Panc1 (cell line): ENCODE measurements around the gene PCDHGA1. TPM values are rescaled to one million over a fixed set of nuclear protein-coding genes. Genes with fewer than 3 reads are reported as not detected.

Experiments
- ATAC-seq: fragments of 200-7000 bp; cut with Tn5 transposase; 2 replicates; pipeline ENCODE4 v1.9.1; 2020; ENCODE audit warnings: mild to moderate bottlenecking, moderate library complexity
- BruUV-seq: library from RNA; stranded (reverse); fragments of 400-500 nt; replicated peaks from 2 replicates; lab custom pipeline; 2021; lab: Mats Ljungman, UMichigan
- CTCF ChIA-PET: fragments of 300-600 bp; sonication (Branson Sonifier 250); formaldehyde crosslinking; loops from one replicate; lab custom pipeline; 2022; ENCODE audit warnings: antibody characterized with exemption; lab: Charles Lee
- POLR2A ChIA-PET: fragments of 300-600 bp; sonication (Branson Sonifier 250); formaldehyde crosslinking; loops from one replicate; lab custom pipeline; 2022; ENCODE audit warnings: antibody characterized with exemption; lab: Charles Lee
- DNase-seq: peaks from one replicate; pipeline ENCODE4 v3.0.0-alpha.2; 2010; ENCODE audit warnings: low read depth, low spot score
- H3K27ac ChIP-seq: 2 replicates; pipeline ENCODE4 v1.5.1; 2011; ENCODE audit warnings: mild to moderate bottlenecking, low read length, inconsistent platforms
- H3K27me3 ChIP-seq: fragments of 200-500 bp; sonication (Bioruptor generic); 2 replicates; pipeline ENCODE4 v1.6.0; 2014; ENCODE audit warnings: low read length, inconsistent platforms; ENCODE audit not compliant: control insufficient read depth, insufficient read depth
- H3K36me3 ChIP-seq: fragments of 200-500 bp; sonication (Bioruptor generic); 2 replicates; pipeline ENCODE4 v1.5.1; 2014; ENCODE audit warnings: inconsistent platforms, mild to moderate bottlenecking, low read length, moderate library complexity; ENCODE audit not compliant: control insufficient read depth, insufficient read depth
- H3K4me1 ChIP-seq: 2 replicates; pipeline ENCODE4 v1.5.1; 2011; ENCODE audit warnings: inconsistent platforms, mild to moderate bottlenecking, low read length, moderate library complexity; ENCODE audit not compliant: control insufficient read depth, insufficient read depth
- H3K4me3 ChIP-seq, 2 experiments: 2 replicates each; pipeline ENCODE4 v1.5.1; 2011 to 2012; ENCODE audit warnings: low read depth in 2 of 2, low read length in 2 of 2, mild to moderate bottlenecking in 2 of 2, inconsistent platforms in 1 of 2, moderate library complexity in 1 of 2
- H3K9me3 ChIP-seq: fragments of 200-500 bp; sonication (Bioruptor generic); 2 replicates; pipeline ENCODE4 v1.5.1; 2014; ENCODE audit warnings: low read depth, mild to moderate bottlenecking, inconsistent platforms, low read length, moderate library complexity; ENCODE audit not compliant: control insufficient read depth, insufficient read depth
- POLR2AphosphoS5 ChIP-seq: IDR thresholded peaks from 2 replicates; pipeline ENCODE4 v1.6.1; 2012; ENCODE audit warnings: mild to moderate bottlenecking, low read depth, low read length, moderate library complexity
- SIN3A ChIP-seq: IDR thresholded peaks from 2 replicates; pipeline ENCODE4 v1.6.1; 2012; ENCODE audit warnings: low read depth, mild to moderate bottlenecking, low read length, moderate library complexity, borderline replicate concordance; ENCODE audit not compliant: insufficient read depth
- TCF7L2 ChIP-seq: IDR thresholded peaks from 2 replicates; pipeline ENCODE4 v1.6.1; 2011; ENCODE audit warnings: mild to moderate bottlenecking, low read depth, low read length, inconsistent platforms
- in situ Hi-C: cut with HindIII; loops from 2 replicates; pipeline ENCODE4 v1.10.0; 2016; ENCODE audit warnings: low sequenced_read_pairs, low pct_unique_long_range_greater_than_20kb
- intact Hi-C: fragments of 100-400 bp; cut with micrococcal nuclease; formaldehyde crosslinking; loops from one replicate; pipeline ENCODE4 v1.10.0; 2022; ENCODE audit not compliant: unreplicated experiment
- total RNA-seq: library from RNA; stranded (reverse); gene quantifications from one replicate; pipeline ENCODE4 v1.2.1, GENCODE V29; 2021; ENCODE audit not compliant: unreplicated experiment
- TF ChIP-seq, protein P1 (sequence below): fragments of 450-650 bp; IDR thresholded peaks from 2 replicates; pipeline ENCODE4 v1.5.1; 2017; ENCODE audit warnings: mild to moderate bottlenecking
- TF ChIP-seq, protein P2 (sequence below), 2 experiments: IDR thresholded peaks; 2 replicates each; pipeline ENCODE4 v1.6.1; 2011 to 2012; ENCODE audit warnings: low read depth in 2 of 2, control low read depth in 1 of 2, low read length in 1 of 2, mild to moderate bottlenecking in 1 of 2, moderate library complexity in 1 of 2; ENCODE audit not compliant: insufficient read depth in 1 of 2

The PCDHGA1 gene
- total RNA-seq, 1 experiment from 2014 or later = 0.92 TPM

- intact Hi-C loops = no loop called here
- BruUV-seq = no TSS peak
- H3K9me3 ChIP-seq = no peaks in the 10 kb centered on the region
- TF ChIP-seq SIN3A = no peak
- no peak for TF ChIP-seq TCF7L2
- no peak for TF ChIP-seq POLR2AphosphoS5
- TF ChIP-seq, protein P1, sequence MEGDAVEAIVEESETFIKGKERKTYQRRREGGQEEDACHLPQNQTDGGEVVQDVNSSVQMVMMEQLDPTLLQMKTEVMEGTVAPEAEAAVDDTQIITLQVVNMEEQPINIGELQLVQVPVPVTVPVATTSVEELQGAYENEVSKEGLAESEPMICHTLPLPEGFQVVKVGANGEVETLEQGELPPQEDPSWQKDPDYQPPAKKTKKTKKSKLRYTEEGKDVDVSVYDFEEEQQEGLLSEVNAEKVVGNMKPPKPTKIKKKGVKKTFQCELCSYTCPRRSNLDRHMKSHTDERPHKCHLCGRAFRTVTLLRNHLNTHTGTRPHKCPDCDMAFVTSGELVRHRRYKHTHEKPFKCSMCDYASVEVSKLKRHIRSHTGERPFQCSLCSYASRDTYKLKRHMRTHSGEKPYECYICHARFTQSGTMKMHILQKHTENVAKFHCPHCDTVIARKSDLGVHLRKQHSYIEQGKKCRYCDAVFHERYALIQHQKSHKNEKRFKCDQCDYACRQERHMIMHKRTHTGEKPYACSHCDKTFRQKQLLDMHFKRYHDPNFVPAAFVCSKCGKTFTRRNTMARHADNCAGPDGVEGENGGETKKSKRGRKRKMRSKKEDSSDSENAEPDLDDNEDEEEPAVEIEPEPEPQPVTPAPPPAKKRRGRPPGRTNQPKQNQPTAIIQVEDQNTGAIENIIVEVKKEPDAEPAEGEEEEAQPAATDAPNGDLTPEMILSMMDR = no peak
- TF ChIP-seq, protein P2, sequence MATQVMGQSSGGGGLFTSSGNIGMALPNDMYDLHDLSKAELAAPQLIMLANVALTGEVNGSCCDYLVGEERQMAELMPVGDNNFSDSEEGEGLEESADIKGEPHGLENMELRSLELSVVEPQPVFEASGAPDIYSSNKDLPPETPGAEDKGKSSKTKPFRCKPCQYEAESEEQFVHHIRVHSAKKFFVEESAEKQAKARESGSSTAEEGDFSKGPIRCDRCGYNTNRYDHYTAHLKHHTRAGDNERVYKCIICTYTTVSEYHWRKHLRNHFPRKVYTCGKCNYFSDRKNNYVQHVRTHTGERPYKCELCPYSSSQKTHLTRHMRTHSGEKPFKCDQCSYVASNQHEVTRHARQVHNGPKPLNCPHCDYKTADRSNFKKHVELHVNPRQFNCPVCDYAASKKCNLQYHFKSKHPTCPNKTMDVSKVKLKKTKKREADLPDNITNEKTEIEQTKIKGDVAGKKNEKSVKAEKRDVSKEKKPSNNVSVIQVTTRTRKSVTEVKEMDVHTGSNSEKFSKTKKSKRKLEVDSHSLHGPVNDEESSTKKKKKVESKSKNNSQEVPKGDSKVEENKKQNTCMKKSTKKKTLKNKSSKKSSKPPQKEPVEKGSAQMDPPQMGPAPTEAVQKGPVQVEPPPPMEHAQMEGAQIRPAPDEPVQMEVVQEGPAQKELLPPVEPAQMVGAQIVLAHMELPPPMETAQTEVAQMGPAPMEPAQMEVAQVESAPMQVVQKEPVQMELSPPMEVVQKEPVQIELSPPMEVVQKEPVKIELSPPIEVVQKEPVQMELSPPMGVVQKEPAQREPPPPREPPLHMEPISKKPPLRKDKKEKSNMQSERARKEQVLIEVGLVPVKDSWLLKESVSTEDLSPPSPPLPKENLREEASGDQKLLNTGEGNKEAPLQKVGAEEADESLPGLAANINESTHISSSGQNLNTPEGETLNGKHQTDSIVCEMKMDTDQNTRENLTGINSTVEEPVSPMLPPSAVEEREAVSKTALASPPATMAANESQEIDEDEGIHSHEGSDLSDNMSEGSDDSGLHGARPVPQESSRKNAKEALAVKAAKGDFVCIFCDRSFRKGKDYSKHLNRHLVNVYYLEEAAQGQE (IDR thresholded peaks at IDR 0.05; ENCODE audit: insufficient read depth in 1 of 2, low read depth in 2 of 2, low read length in 1 of 2) = no peak
- H3K4me3 ChIP-seq = no peak overlapping the region
- H3K4me1 ChIP-seq = no peaks in the 10 kb centered on the region
- ATAC-seq (no peak), DNase-seq (no peak)
- in situ Hi-C loops = no loop called here
- no peak overlapping the region for H3K27ac ChIP-seq
- ChIA-PET POLR2A (interaction anchor here (0.6 to 0.7 kb wide), 2 partner anchors 24 to 508 kb away, joined by 6 to 15 read pairs; no protein-coding TSS in a partner anchor), CTCF (no interaction called here)
- 0 out of 2 replicates have a peak, but pooled peaks cover 4% of the 10 kb centered on the region for H3K36me3 ChIP-seq
- H3K27me3 ChIP-seq = no peaks in the 10 kb centered on the region
Measured at GRCh38 chr5:141533897-141534296, 203.6 kb downstream of the PCDHGA1 start.

- intact Hi-C loops = no loop called here
- no TSS peak for BruUV-seq
- in situ Hi-C loops = no loop called here
- TF ChIP-seq, protein P2 (IDR thresholded peaks at IDR 0.05; ENCODE audit: insufficient read depth in 1 of 2, low read depth in 2 of 2, low read length in 1 of 2) = no peak
- TF ChIP-seq SIN3A = no peak
- no peak for TF ChIP-seq TCF7L2
- TF ChIP-seq, protein P1 = no peak
- TF ChIP-seq POLR2AphosphoS5 = no peak
- Histone ChIP-seq H3K27me3 (no peaks in the 10 kb centered on the region), H3K9me3 (no peaks in the 10 kb centered on the region), H3K4me1 (no peaks in the 10 kb centered on the region), H3K27ac (no peak overlapping the region), H3K36me3 (0 out of 2 replicates have a peak, but pooled peaks cover 4% of the 10 kb centered on the region), H3K4me3 (no peak overlapping the region)
- no peak for ATAC-seq
- ChIA-PET POLR2A (interaction anchor here (0.6 to 0.7 kb wide), 2 partner anchors 23 to 508 kb away, joined by 6 to 15 read pairs; no protein-coding TSS in a partner anchor), CTCF (no interaction called here)
- no peak for DNase-seq
Measured at GRCh38 chr5:141534492-141535213, 204.3 kb downstream of the PCDHGA1 start.
